OCI-LY3 (cell line): ENCODE measurements around the gene TM4SF5.

ENCODE experiments used
- H2AFZ ChIP-seq: fragments of 200-600, 300-600 bp; shearing (Covaris generic); 2 replicates; pipeline ENCODE4 v1.6.0; 2014; ENCODE audit warnings: antibody characterized with exemption, low read depth, low read length
- H3K27ac ChIP-seq: fragments of 200-600, 300-600 bp; sonication (generic); 2 replicates; pipeline ENCODE4 v1.5.1; 2014; ENCODE audit warnings: mild to moderate bottlenecking, low read length, moderate library complexity, mixed read lengths
- H3K27me3 ChIP-seq: fragments of 200-600, 300-600 bp; sonication (generic); 2 replicates; pipeline ENCODE4 v1.6.1; 2014; ENCODE audit warnings: low read depth, low read length, mixed read lengths
- H3K36me3 ChIP-seq: fragments of 200-600, 300-600 bp; sonication (generic); replicated peaks from 2 replicates; pipeline ENCODE3; 2014; ENCODE audit warnings: low read depth, low read length, mixed read lengths
- H3K4me1 ChIP-seq: fragments of 300-600, 200-600 bp; sonication (generic); 2 replicates; pipeline ENCODE4 v1.6.1; 2014; ENCODE audit warnings: low read length, mixed read lengths
- H3K4me2 ChIP-seq: fragments of 200-600, 300-600 bp; sonication (generic); 2 replicates; pipeline ENCODE4 v1.6.1; 2014; ENCODE audit warnings: low read length, mixed read lengths
- H3K4me3 ChIP-seq: fragments of 300-600, 200-600 bp; sonication (generic); 2 replicates; pipeline ENCODE4 v1.5.1; 2014; ENCODE audit warnings: antibody characterized with exemption, mild to moderate bottlenecking, low read length, moderate library complexity
- H3K79me2 ChIP-seq: fragments of 300-600, 200-600 bp; shearing (Covaris generic); 2 replicates; pipeline ENCODE4 v1.6.1; 2014; ENCODE audit warnings: mild to moderate bottlenecking, low read length, mixed read lengths
- H3K9ac ChIP-seq: fragments of 300-600, 200-600 bp; shearing (Covaris generic); 2 replicates; pipeline ENCODE4 v1.6.0; 2014; ENCODE audit warnings: mild to moderate bottlenecking, low read length, moderate library complexity
- H3K9me3 ChIP-seq: fragments of 200-600, 300-600 bp; shearing (Covaris generic); 2 replicates; pipeline ENCODE4 v1.6.1; 2014; ENCODE audit warnings: low read length, mixed read lengths; ENCODE audit not compliant: insufficient read depth
- H4K20me1 ChIP-seq: fragments of 200-600, 300-600 bp; sonication (generic); 2 replicates; pipeline ENCODE4 v1.6.1; 2016; ENCODE audit warnings: low read length, mixed read lengths; ENCODE audit not compliant: insufficient read depth
- EZH2phosphoT487 ChIP-seq: fragments of 200-600 bp; shearing (Covaris generic); IDR thresholded peaks from 2 replicates; pipeline ENCODE4 v1.6.1; 2018; ENCODE audit warnings: antibody characterized with exemption, mixed run types, low read depth
- TF ChIP-seq, protein P1 (sequence below): fragments of 200-600, 300-600 bp; sonication (generic); IDR thresholded peaks from 2 replicates; pipeline ENCODE4 v1.5.1; 2014; ENCODE audit warnings: antibody characterized with exemption, low read length, low read depth

TM4SF5 gene

DNA sequence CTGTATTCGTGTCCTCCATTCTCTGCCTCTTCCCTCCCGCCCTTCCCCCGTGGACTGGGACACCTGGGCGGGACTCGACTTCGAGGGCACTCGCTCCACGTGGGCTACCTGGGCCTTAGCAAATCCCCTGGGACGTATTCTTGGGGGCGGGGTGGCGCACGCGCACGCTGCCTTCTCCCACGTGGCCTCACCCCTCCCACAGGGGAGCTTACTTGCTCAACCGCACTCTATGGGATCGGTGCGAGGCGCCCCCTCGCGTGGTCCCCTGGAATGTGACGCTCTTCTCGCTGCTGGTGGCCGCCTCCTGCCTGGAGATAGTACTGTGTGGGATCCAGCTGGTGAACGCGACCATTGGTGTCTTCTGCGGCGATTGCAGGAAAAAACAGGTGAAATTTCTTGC, 11.0 kb downstream of the TM4SF5 start:
- Histone ChIP-seq H3K4me3 (no peak overlapping the region), H3K4me2 (no peak overlapping the region), H3K4me1 (no peaks in the 10 kb centered on the region), H3K79me2 (no peaks in the 10 kb centered on the region), H3K9ac (no peak overlapping the region), H3K27ac (no peak overlapping the region), H3K9me3 (no peaks in the 10 kb centered on the region), H3K36me3 (no peaks in the 10 kb centered on the region), H3K27me3 (no peaks in the 10 kb centered on the region), H2AFZ (no peak overlapping the region), H4K20me1 (no peaks in the 10 kb centered on the region)
- no peak for TF ChIP-seq EZH2phosphoT487
- TF ChIP-seq, protein P1, sequence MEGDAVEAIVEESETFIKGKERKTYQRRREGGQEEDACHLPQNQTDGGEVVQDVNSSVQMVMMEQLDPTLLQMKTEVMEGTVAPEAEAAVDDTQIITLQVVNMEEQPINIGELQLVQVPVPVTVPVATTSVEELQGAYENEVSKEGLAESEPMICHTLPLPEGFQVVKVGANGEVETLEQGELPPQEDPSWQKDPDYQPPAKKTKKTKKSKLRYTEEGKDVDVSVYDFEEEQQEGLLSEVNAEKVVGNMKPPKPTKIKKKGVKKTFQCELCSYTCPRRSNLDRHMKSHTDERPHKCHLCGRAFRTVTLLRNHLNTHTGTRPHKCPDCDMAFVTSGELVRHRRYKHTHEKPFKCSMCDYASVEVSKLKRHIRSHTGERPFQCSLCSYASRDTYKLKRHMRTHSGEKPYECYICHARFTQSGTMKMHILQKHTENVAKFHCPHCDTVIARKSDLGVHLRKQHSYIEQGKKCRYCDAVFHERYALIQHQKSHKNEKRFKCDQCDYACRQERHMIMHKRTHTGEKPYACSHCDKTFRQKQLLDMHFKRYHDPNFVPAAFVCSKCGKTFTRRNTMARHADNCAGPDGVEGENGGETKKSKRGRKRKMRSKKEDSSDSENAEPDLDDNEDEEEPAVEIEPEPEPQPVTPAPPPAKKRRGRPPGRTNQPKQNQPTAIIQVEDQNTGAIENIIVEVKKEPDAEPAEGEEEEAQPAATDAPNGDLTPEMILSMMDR: no peak

DNA sequence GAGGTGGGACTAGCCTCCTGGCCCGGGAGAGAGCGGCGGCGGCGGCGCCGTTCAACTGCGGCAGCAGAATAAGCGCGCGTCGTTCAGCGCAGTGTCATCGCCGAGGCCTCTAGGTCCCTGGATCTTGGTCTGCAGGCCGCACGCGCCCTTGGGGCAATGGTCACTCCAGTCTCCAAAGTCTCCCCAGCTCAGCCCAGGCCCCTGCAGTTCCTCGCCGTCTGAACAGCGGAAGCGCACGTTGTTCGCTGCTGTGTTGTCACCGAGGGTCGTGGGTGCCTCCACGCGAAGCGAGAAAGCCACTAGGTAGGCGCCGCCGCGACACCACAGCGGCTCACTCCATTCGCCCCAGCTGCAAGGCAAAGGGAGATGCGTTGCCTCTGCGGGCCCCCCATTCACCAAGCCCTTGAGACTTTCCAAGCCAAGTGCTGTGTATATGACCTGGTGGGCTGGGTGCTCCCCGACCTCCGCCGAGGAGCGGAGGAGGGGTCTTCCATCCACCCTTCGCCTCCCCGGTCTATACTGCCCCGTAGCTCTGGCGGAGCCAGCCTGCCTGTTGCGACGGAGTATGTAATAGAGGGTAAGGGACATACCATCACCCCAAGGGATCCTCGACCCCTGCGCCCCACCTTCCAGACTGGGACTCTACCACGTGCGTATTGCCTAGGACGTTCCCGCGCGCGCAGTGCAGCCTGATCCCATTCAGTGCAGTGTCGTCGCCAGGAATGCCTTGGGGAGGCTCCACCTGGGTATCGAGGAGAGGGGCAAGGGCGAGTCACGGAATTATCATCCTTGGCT, 13.8 kb downstream of the TM4SF5 start:
- H2AFZ ChIP-seq: no peak overlapping the region

DNA sequence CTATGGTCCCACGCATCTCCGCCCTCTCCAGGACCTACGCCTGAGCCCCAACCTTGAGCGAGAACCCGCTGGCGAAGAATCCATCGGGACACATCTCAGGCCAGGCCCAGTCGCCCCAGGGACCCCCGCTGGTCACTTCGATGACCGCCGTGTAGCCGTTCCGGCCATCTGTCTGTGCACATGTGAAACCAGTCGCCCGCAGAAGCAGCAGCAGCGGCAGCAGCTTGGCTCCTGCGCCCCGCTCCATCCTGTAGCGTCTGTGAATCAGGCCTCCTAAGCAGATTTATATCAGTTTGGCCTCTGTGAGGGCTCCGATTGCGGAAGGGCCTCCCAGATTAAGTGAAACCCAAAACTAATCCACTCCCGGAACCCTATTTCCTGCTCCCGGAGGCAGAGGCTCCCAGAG, 14.4 kb downstream of the TM4SF5 start, which contains the start of gene VMO1:
TSS of gene VMO1 (minus strand) at position 259 of the 406 bp plus-strand sequence. CDS start at position 247, 12 bp downstream.
- Histone ChIP-seq H2AFZ (no peak within 1 kb of the TSS), H3K27me3 (no peaks in the 10 kb centered on the region), H3K27ac (no peak within 1 kb of the TSS), H3K79me2 (no peaks in the 10 kb centered on the region), H3K9ac (no peak within 1 kb of the TSS), H3K4me1 (peaks cover 3% of the 10 kb centered on the region; the same call in 1 of the 2 replicates), H3K36me3 (no peaks in the 10 kb centered on the region), H3K9me3 (no peaks in the 10 kb centered on the region), H3K4me2 (no peak within 1 kb of the TSS), H3K4me3 (no peak within 1 kb of the TSS), H4K20me1 (no peaks in the 10 kb centered on the region)
- TF ChIP-seq, protein P1: no peak
- no peak for TF ChIP-seq EZH2phosphoT487

More for the DNA sequence above, 13.8 kb downstream of the TM4SF5 start:
- Histone ChIP-seq H3K9ac (no peak overlapping the region), H3K36me3 (no peaks in the 10 kb centered on the region), H3K27ac (no peak overlapping the region), H3K4me1 (no peaks in the 10 kb centered on the region), H3K4me3 (no peak overlapping the region), H3K4me2 (no peak overlapping the region), H3K9me3 (no peaks in the 10 kb centered on the region), H4K20me1 (no peaks in the 10 kb centered on the region), H3K27me3 (no peaks in the 10 kb centered on the region), H3K79me2 (no peaks in the 10 kb centered on the region)
- TF ChIP-seq EZH2phosphoT487: no peak
- TF ChIP-seq, protein P1: no peak

DNA sequence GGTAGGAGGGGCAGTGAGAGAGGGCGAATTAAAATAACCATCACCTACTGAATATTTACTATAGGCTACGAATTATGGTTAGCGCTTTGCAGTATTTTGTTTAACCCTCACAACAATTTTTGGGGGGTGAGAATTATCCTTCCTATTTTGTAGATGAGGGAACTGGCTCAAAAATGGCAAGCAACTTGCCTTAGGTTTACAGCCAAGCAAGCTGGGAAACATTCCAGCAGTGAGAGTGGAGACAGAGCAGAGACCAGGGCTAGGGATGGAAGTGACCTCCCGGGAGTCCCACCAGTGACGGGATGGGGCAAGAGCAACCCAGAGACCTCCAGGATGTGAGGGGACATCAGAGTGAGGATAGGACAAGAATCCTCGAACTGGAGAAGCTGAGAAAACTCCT, 14.8 kb downstream of the TM4SF5 start:
- no peaks in the 10 kb centered on the region for H3K79me2 ChIP-seq
- no peaks in the 10 kb centered on the region for H4K20me1 ChIP-seq
- H3K4me1 ChIP-seq: peaks cover 3% of the 10 kb centered on the region; the same call in 1 of the 2 replicates
- H3K9me3 ChIP-seq: no peaks in the 10 kb centered on the region
- no peak overlapping the region for H3K4me3 ChIP-seq
- TF ChIP-seq, protein P1: no peak
- TF ChIP-seq EZH2phosphoT487: no peak
- no peak overlapping the region for H3K4me2 ChIP-seq
- H3K27ac ChIP-seq: no peak overlapping the region
- no peaks in the 10 kb centered on the region for H3K27me3 ChIP-seq
- H3K9ac ChIP-seq: no peak overlapping the region
- H3K36me3 ChIP-seq: no peaks in the 10 kb centered on the region
- H2AFZ ChIP-seq: no peak overlapping the region
